Adipocyte (in vitro differentiated cells): ENCODE data around the gene RICTOR.

ENCODE experiments used
- DNase-seq: peaks from one replicate; pipeline ENCODE4 v3.0.0-alpha.2; 2015; ENCODE audit warnings: low read depth
- H3K27me3 ChIP-seq: replicated peaks from 2 replicates; pipeline ENCODE4 v1.7.0; 2013; ENCODE audit warnings: mild to moderate bottlenecking, low read length, moderate library complexity; ENCODE audit not compliant: control insufficient read depth, insufficient read depth
- H3K36me3 ChIP-seq: 2 replicates; pipeline ENCODE4 v1.7.0; 2013; ENCODE audit warnings: low read length, mild to moderate bottlenecking, moderate library complexity; ENCODE audit not compliant: control insufficient read depth, insufficient read depth, severe bottlenecking
- H3K4me1 ChIP-seq: 2 replicates; pipeline ENCODE4 v1.7.0; 2013; ENCODE audit warnings: mild to moderate bottlenecking, low read length, moderate library complexity; ENCODE audit not compliant: control insufficient read depth, insufficient read depth
- H3K4me3 ChIP-seq: 2 replicates; pipeline ENCODE4 v1.7.0; 2013; ENCODE audit warnings: mild to moderate bottlenecking, low read length, moderate library complexity
- H3K9ac ChIP-seq: 2 replicates; pipeline ENCODE4 v1.7.0; 2013; ENCODE audit warnings: mild to moderate bottlenecking, low read length, moderate library complexity
- H3K9me3 ChIP-seq: 2 replicates; pipeline ENCODE4 v1.7.0; 2013; ENCODE audit warnings: mild to moderate bottlenecking, low read length, moderate library complexity; ENCODE audit not compliant: control insufficient read depth

Gene RICTOR

DNA sequence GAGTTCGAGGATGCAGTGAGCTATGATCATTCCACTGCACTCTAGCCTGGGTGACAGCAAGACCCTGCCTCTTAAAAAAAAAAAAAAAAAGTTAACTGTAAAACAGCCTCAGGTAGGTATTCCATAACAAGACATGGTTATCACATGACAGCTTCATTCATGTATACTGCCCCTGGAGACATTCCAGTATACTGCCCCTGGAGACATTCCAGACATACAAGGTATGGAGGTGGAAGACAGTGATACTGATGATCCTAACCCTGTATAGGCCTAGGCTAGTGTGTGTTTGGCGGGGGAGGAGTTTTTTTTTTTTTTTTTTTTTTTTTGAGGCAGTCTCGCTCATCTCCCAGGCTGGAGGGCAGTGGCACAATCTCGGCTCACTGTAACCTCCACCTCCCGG, 105.5 kb downstream of the RICTOR start:
- Histone ChIP-seq H3K9ac (no peak overlapping the region), H3K27me3 (no peaks in the 10 kb centered on the region), H3K36me3 (peaks cover 67% of the 10 kb centered on the region), H3K4me3 (no peak overlapping the region), H3K4me1 (no peaks in the 10 kb centered on the region), H3K9me3 (no peaks in the 10 kb centered on the region)
- no peak for DNase-seq

DNA sequence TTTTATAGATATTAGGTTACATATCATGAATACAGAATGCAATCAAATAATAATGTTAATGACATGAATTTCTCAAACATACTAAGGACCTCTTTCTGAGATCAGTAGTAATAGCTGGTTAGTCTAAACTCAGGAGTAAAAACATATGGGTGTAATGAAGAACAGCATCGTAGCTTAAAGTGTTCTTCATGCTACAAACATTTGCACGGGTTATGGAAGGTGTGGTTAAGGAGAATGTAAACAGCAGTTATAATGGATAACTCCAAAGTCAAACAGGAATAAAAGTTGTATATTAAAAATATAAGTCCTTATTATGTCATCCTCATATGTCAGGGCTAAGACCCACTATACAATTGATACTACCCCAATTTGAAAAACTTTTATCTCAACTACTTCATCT, 112.5 kb downstream of the RICTOR start:
- Histone ChIP-seq H3K9ac (no peak overlapping the region), H3K4me3 (no peak overlapping the region), H3K9me3 (no peaks in the 10 kb centered on the region), H3K27me3 (no peaks in the 10 kb centered on the region), H3K4me1 (peaks cover 9% of the 10 kb centered on the region), H3K36me3 (peaks cover 95% of the 10 kb centered on the region)
- DNase-seq = peak; percentile 18

DNA sequence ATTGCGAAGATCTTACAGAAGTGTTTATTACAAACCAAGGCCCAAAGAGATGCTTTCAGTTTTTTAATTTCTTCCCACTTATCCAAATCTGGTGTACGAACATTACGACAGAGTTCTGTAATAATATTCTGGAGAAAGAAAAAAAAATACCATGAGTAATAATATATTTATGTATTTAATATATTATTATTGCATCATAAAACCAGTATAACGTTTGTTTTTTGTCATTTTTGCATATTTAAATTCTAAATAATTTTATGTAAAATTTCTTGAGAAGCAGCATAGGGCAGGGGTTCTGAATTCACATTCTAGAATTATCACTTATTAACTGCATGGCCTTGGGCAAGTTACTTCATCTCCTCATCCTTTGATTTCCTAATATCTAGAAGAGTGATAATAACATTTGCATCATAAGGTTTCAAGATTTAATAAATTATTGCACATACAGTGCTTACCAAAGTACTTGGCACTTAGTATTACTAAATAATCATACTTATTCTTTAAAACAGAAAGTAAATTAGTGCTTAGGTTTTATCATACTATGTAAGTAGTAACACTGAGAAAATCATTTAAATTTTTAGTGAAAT, 120.7 kb downstream of the RICTOR start:
- no peak overlapping the region for H3K4me3 ChIP-seq
- H3K36me3 ChIP-seq = peaks cover 91% of the 10 kb centered on the region
- no peak for DNase-seq

GRCh38 chr5:38948501-38948900, 125.7 kb downstream of the RICTOR start:
- peak overlapping the region; percentile 68 for H3K9ac ChIP-seq
- peaks cover 25% of the 10 kb centered on the region for H3K4me1 ChIP-seq
- H3K27me3 ChIP-seq = no peaks in the 10 kb centered on the region
- H3K9me3 ChIP-seq = no peaks in the 10 kb centered on the region
- H3K4me3 ChIP-seq = peak overlapping the region; percentile 48
- peak; percentile 82 for DNase-seq
- H3K36me3 ChIP-seq = peaks cover 76% of the 10 kb centered on the region

More for the DNA sequence above, 120.7 kb downstream of the RICTOR start:
- no peak overlapping the region for H3K9ac ChIP-seq
- no peaks in the 10 kb centered on the region for H3K27me3 ChIP-seq
- H3K4me1 ChIP-seq = peaks cover 17% of the 10 kb centered on the region
- no peaks in the 10 kb centered on the region for H3K9me3 ChIP-seq

- H3K9me3 ChIP-seq = no peaks in the 10 kb centered on the region
- no peak overlapping the region for H3K9ac ChIP-seq
- no peak overlapping the region for H3K4me3 ChIP-seq
- no peaks in the 10 kb centered on the region for H3K27me3 ChIP-seq
- H3K4me1 ChIP-seq = peaks cover 21% of the 10 kb centered on the region
- DNase-seq = no peak
- peaks cover 69% of the 10 kb centered on the region for H3K36me3 ChIP-seq
These were observed 129.9 kb downstream of the RICTOR start for GRCh38 chr5:38944282-38944681.

DNA sequence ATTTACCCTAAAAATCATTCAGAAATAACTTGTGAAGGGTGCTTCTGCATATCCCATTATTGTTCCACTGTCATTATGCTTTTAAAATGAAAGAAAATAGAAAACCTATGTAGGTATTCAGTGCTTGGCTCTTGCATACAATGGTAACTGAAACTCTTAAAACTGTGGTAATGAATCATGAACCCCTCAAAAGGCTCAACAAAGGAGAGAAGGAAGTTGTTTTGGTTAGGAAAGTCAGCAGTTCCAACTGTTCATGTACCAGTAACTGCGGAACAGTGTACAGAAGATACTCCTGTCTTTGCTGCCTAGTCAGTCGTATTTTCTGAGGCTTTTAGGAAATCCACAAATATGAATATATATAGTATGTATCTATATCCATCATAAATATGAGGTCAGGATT, 132.3 kb downstream of the RICTOR start:
- Histone ChIP-seq H3K27me3 (no peaks in the 10 kb centered on the region), H3K4me1 (peaks cover 14% of the 10 kb centered on the region), H3K36me3 (peaks cover 74% of the 10 kb centered on the region), H3K9ac (no peak overlapping the region), H3K9me3 (no peaks in the 10 kb centered on the region), H3K4me3 (no peak overlapping the region)
- no peak for DNase-seq

DNA sequence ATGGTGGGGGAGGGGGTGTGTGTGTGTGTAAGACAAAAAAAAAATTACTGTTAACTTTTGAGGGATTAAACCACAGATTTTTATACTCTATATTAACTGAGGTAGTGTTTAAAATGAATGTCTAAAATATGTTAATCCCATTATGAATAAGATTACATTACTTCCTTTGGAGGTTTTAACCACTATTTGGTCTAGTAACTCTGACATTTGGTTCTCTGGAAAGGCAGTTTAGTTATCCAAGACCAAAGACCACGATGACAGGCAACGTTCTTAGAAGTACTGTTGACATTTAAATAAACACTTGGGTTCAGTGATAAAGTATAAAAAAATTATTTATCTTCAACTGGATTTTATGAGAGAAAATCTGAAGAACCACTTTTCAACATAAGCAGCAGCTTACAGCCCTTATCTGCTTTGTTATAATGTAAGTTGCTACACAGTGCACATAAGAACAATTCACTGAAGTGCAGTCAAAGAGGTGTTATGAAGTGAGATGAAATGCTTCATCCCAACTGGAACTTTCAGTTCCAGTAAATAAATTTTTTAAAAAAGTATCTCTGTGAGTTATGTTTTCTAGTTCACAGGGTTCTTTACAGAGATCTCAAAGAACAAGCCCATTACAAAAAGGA, 133.9 kb downstream of the RICTOR start:
- H3K36me3 ChIP-seq = peaks cover 78% of the 10 kb centered on the region

GRCh38 chr5:38938973-38939372, 135.2 kb downstream of the RICTOR start:
- DNase-seq = no peak
- no peak overlapping the region for H3K9ac ChIP-seq
- peaks cover 77% of the 10 kb centered on the region for H3K36me3 ChIP-seq
- H3K4me3 ChIP-seq = no peak overlapping the region
- H3K9me3 ChIP-seq = no peaks in the 10 kb centered on the region
- no peaks in the 10 kb centered on the region for H3K27me3 ChIP-seq
- peaks cover 14% of the 10 kb centered on the region for H3K4me1 ChIP-seq

More for the DNA sequence above, 133.9 kb downstream of the RICTOR start:
- Histone ChIP-seq H3K9ac (no peak overlapping the region), H3K4me3 (no peak overlapping the region), H3K27me3 (no peaks in the 10 kb centered on the region), H3K4me1 (peaks cover 14% of the 10 kb centered on the region), H3K9me3 (no peaks in the 10 kb centered on the region)
- DNase-seq = no peak

GRCh38 chr5:38938424-38938823, 135.8 kb downstream of the RICTOR start:
- H3K9ac ChIP-seq = no peak overlapping the region
- DNase-seq = peak; percentile 64
- H3K4me1 ChIP-seq = peaks cover 14% of the 10 kb centered on the region
- H3K36me3 ChIP-seq = peaks cover 82% of the 10 kb centered on the region
- H3K4me3 ChIP-seq = no peak overlapping the region
- no peaks in the 10 kb centered on the region for H3K27me3 ChIP-seq
- H3K9me3 ChIP-seq = no peaks in the 10 kb centered on the region

DNA sequence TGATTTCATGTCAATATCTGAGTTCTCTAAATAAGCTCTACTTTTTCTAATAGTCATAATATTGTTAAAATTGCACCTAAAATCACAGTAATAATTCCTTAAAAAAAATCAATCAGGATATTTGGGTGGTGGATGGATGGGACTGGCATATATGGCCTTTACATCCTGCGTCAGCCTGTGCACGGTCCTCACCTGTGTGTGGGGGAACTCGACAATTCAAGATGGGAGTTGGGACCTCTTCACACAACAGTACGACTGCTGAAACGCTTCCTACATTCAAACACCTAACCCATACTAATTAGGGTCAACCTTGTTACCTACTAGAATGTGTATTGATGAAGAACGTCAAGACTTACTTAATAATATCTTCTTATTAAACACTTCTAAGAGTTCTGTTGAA, 137.9 kb downstream of the RICTOR start:
- DNase-seq = no peak
- Histone ChIP-seq H3K36me3 (peaks cover 83% of the 10 kb centered on the region), H3K9me3 (no peaks in the 10 kb centered on the region), H3K4me1 (peaks cover 14% of the 10 kb centered on the region), H3K9ac (no peak overlapping the region), H3K4me3 (no peak overlapping the region), H3K27me3 (no peaks in the 10 kb centered on the region)

- no peaks in the 10 kb centered on the region for H3K27me3 ChIP-seq
- H3K4me1 ChIP-seq = peaks cover 14% of the 10 kb centered on the region
- H3K36me3 ChIP-seq = peaks cover 83% of the 10 kb centered on the region
- H3K9me3 ChIP-seq = no peaks in the 10 kb centered on the region
- DNase-seq = no peak
- H3K4me3 ChIP-seq = no peak overlapping the region
- H3K9ac ChIP-seq = no peak overlapping the region
These were observed 138.8 kb downstream of the RICTOR start for GRCh38 chr5:38935437-38935836.
